Medulla oblongata (tissue), 1 donor: ENCODE measurements around the gene TRIM3.
"Not testable (repeated sequence)": the region's sequence is repeated elsewhere in the genome, so short reads cannot be mapped to it uniquely, and the experiment has no call there.

Source experiments
- DNase-seq: peaks from one replicate; pipeline ENCODE4 v3.0.0-alpha.2; 2015; ENCODE audit errors: extremely low spot score

TRIM3 gene

GRCh38 chr11:6473451-6474412 is at the start of gene TRIM3:
Gene TRIM3, minus strand, starts transcription at chr11:6473941. Its CDS starts 8,246 bp downstream, at chr11:6465695.
- peak; percentile 90 for DNase-seq

GRCh38 chr11:6523253-6523652 is 49.5 kb upstream of the TRIM3 start:
- DNase-seq = no peak

GRCh38 chr11:6521946-6522345 is 48.2 kb upstream of the TRIM3 start:
- not testable (repeated sequence) for DNase-seq

GRCh38 chr11:6520265-6520664 is 46.5 kb upstream of the TRIM3 start:
- no peak for DNase-seq

GRCh38 chr11:6516865-6517264 is 43.1 kb upstream of the TRIM3 start:
- no peak for DNase-seq

GRCh38 chr11:6505577-6506240 is 32.0 kb upstream of the TRIM3 start:
- peak; percentile 58 for DNase-seq

- no peak for DNase-seq
Observed at GRCh38 chr11:6504166-6504565, 30.4 kb upstream of the TRIM3 start.

GRCh38 chr11:6502382-6502781 is 28.6 kb upstream of the TRIM3 start:
- no peak for DNase-seq

GRCh38 chr11:6498544-6498943 is 24.8 kb upstream of the TRIM3 start:
- DNase-seq = no peak

- peak; percentile 29 for DNase-seq
Observed at GRCh38 chr11:6498121-6498520, 24.4 kb upstream of the TRIM3 start.

- DNase-seq = no peak
Observed at GRCh38 chr11:6497069-6497839, 23.5 kb upstream of the TRIM3 start, which contains the start of gene DNHD1. Gene DNHD1, plus strand, starts transcription at chr11:6497280. Its CDS starts 936 bp downstream, at chr11:6498216.

- no peak for DNase-seq
Observed at GRCh38 chr11:6489306-6489705, 15.6 kb upstream of the TRIM3 start.

- DNase-seq = no peak
Observed at GRCh38 chr11:6488821-6489220, 15.1 kb upstream of the TRIM3 start.

- DNase-seq = no peak
Observed at GRCh38 chr11:6488342-6488741, 14.6 kb upstream of the TRIM3 start.

- DNase-seq = no peak
Observed at GRCh38 chr11:6486938-6487337, 13.2 kb upstream of the TRIM3 start.

- no peak for DNase-seq
Observed at GRCh38 chr11:6486256-6486655, 12.5 kb upstream of the TRIM3 start.

- DNase-seq = no peak
Observed at GRCh38 chr11:6485661-6486060, 11.9 kb upstream of the TRIM3 start.

GRCh38 chr11:6483015-6483414 is 9.3 kb upstream of the TRIM3 start:
- DNase-seq = no peak

GRCh38 chr11:6482441-6482840 is 8.7 kb upstream of the TRIM3 start:
- DNase-seq = no peak

GRCh38 chr11:6481924-6482275 is 8.2 kb upstream of the TRIM3 start:
- DNase-seq = no peak

- peak; percentile 99 for DNase-seq
Observed at GRCh38 chr11:6481012-6481923, 7.5 kb upstream of the TRIM3 start, which contains the start of the genes ARFIP2 and TIMM10B. Gene ARFIP2, minus strand, starts transcription at chr11:6481331. Its CDS starts 910 bp downstream, at chr11:6480421. Gene TIMM10B, plus strand, starts transcription at chr11:6481501. Its CDS starts 16 bp downstream, at chr11:6481517.
